Neutrophil (primary cell): ENCODE measurements around the gene GPM6B.
A peak's percentile ranks its signal among the peaks of the same experiment; 100 is the strongest.

Experiments used
- H3K27ac ChIP-seq: fragments of 200-600 bp; sonication (generic); 2 replicates; pipeline ENCODE4 v1.5.1; 2016; ENCODE audit warnings: mild to moderate bottlenecking, moderate library complexity
- H3K27me3 ChIP-seq: fragments of 200-600 bp; sonication (generic); 2 replicates; pipeline ENCODE4 v1.6.0; 2016; ENCODE audit warnings: mild to moderate bottlenecking
- H3K36me3 ChIP-seq: fragments of 200-600 bp; sonication (generic); 2 replicates; pipeline ENCODE4 v1.5.1; 2017
- H3K4me1 ChIP-seq, 2 experiments: fragments of 200-600 bp in 1 of 2; sonication (generic) in 1 of 2; 1 replicate in 1 of 2; 2 replicates in 1 of 2; pipeline versions ENCODE4 v1.5.1 to v1.6.1; 2013 to 2016; ENCODE audit warnings: low read depth in 1 of 2, low read length in 1 of 2, mild to moderate bottlenecking in 1 of 2, moderate library complexity in 1 of 2; ENCODE audit not compliant: control insufficient read depth in 1 of 2, insufficient read depth in 1 of 2
- H3K4me3 ChIP-seq, 2 experiments: fragments of 200-600 bp in 1 of 2; sonication (generic) in 1 of 2; 1 replicate in 1 of 2; 2 replicates in 1 of 2; pipeline ENCODE4 v1.5.1; 2013 to 2016; ENCODE audit warnings: low read depth in 1 of 2, low read length in 1 of 2, mild to moderate bottlenecking in 1 of 2, moderate library complexity in 1 of 2
- H3K9me3 ChIP-seq: fragments of 200-600 bp; sonication (generic); 2 replicates; pipeline ENCODE4 v1.5.1; 2016
- TF ChIP-seq, protein P1 (sequence below): fragments of 200-600 bp; sonication (generic); IDR thresholded peaks from 2 replicates; pipeline ENCODE4 v1.5.1; 2016; ENCODE audit warnings: antibody characterized with exemption

Gene GPM6B

DNA sequence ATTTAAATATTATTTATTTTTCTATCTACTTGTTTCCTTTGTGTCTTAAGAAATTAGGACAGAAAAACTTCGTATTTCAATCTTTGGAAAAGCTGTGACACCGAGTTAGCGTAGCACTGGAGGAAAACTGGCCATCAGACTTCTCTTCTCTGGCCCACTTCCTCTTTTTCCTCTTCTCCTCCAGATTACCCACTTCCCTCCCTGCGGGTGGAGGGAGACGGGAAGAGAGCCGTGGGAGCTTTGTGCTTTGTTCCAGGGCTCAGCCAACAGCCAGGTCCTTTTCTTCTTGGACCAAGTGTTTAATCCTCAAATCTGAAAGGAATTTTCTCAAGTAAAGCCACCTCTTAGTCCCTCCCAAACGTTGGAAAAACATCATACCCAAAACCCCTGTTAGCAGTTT, 52.6 kb downstream of the GPM6B start:
- Histone ChIP-seq H3K9me3 (no peaks in the 10 kb centered on the region), H3K27ac (peak overlapping the region; percentile 27), H3K36me3 (peaks cover 19% of the 10 kb centered on the region), H3K27me3 (no peaks in the 10 kb centered on the region), H3K4me3 (no peak overlapping the region), H3K4me1 (peaks cover 21 to 22% of the 10 kb centered on the region in 2 experiments)
- TF ChIP-seq, protein P1, sequence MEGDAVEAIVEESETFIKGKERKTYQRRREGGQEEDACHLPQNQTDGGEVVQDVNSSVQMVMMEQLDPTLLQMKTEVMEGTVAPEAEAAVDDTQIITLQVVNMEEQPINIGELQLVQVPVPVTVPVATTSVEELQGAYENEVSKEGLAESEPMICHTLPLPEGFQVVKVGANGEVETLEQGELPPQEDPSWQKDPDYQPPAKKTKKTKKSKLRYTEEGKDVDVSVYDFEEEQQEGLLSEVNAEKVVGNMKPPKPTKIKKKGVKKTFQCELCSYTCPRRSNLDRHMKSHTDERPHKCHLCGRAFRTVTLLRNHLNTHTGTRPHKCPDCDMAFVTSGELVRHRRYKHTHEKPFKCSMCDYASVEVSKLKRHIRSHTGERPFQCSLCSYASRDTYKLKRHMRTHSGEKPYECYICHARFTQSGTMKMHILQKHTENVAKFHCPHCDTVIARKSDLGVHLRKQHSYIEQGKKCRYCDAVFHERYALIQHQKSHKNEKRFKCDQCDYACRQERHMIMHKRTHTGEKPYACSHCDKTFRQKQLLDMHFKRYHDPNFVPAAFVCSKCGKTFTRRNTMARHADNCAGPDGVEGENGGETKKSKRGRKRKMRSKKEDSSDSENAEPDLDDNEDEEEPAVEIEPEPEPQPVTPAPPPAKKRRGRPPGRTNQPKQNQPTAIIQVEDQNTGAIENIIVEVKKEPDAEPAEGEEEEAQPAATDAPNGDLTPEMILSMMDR, result no peak

DNA sequence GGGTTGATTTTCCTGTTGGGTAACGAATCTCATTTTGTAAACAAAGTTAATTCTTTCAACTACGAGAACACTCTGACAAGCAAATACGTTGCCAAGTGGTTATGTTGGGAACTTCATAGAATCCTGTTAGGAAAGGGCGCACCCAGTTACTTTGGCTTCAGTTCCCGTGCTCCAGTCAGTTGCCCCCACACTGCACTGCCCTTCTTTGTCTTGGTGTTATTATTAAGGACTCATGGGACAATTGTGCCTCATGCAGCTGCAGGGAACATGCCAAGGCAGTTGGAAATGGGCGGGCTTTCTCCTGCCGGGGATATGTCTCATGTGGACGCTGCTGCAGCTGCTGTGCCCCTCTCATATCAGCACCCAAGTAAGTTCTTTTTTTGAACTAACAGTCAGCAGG, 53.4 kb downstream of the GPM6B start:
- Histone ChIP-seq H3K4me3 (no peak overlapping the region), H3K36me3 (peaks cover 13% of the 10 kb centered on the region), H3K27me3 (no peaks in the 10 kb centered on the region), H3K9me3 (no peaks in the 10 kb centered on the region), H3K4me1 (peaks cover 28 to 30% of the 10 kb centered on the region in 2 experiments), H3K27ac (no peak overlapping the region)
- TF ChIP-seq, protein P1, result no peak

DNA sequence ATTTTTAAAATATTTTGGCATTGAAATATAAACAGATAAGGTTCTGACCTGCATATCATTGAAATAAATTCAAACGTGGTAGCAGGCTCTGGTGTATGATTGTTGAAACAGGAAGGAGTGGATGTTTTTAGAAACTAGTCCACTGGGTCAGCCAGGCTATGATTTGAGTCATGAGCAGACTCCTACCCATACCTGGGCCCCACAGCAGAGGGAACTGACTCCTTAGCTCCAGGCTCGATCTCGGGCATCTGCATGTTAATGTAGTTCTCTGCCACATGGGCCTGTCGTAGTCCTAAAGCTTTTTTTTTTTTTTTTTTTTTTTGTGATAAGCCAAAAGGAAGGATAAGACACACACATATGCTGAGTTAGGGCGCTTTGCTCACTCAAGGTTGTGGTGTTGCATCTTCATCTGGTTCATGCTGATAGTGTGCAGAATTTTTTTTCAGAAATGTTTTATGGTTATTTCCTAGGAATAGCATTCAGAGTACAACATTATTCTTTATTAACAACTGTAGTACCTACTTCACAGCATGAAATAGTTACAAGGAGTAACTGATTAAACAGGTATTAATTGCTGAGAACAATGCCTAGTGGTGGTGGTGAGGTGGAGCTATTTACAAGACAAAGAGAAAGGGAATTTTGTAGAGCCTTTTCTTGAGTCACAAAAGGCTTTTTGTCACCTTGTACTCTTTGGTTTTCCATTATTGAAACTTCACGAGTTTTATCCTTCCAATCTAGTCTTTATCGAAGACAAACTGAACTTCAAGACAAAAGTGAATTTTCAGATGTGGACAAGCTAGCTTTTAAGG, 55.1 kb downstream of the GPM6B start:
- H3K27ac ChIP-seq, result no peak overlapping the region

DNA sequence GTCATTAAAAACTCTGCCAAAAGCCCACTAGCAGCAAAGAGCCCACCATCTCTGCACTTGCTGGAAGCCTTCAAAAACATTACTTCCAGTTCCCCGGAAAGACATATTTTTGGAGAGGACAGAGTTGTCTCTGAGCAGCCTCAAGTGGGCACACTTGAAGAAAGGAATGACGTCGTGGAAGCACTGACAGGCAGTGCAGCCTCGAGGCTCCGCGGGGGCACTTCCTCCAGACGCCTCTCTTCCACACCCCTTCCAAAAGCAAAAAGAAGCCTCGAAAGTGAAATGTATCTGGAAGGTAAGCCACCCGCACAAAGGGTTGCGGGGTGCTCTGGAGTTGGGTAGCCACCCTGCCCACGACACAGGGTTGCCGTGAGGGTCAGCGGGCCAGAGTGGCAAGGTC, 56.5 kb downstream of the GPM6B start:
- Histone ChIP-seq H3K27me3 (no peaks in the 10 kb centered on the region), H3K27ac (peak overlapping the region; percentile 79), H3K9me3 (no peaks in the 10 kb centered on the region), H3K4me3 (no peak overlapping the region), H3K4me1 (peaks cover 37 to 41% of the 10 kb centered on the region in 2 experiments), H3K36me3 (no peaks in the 10 kb centered on the region)
- TF ChIP-seq, protein P1, result no peak

More for the DNA sequence above, 55.1 kb downstream of the GPM6B start:
- H3K27me3 ChIP-seq, result no peaks in the 10 kb centered on the region
- H3K36me3 ChIP-seq, result peaks cover 2% of the 10 kb centered on the region
- H3K4me3 ChIP-seq, result no peak overlapping the region
- TF ChIP-seq, protein P1, result no peak
- peaks cover 28 to 31% of the 10 kb centered on the region in 2 experiments for H3K4me1 ChIP-seq
- H3K9me3 ChIP-seq, result no peaks in the 10 kb centered on the region

DNA sequence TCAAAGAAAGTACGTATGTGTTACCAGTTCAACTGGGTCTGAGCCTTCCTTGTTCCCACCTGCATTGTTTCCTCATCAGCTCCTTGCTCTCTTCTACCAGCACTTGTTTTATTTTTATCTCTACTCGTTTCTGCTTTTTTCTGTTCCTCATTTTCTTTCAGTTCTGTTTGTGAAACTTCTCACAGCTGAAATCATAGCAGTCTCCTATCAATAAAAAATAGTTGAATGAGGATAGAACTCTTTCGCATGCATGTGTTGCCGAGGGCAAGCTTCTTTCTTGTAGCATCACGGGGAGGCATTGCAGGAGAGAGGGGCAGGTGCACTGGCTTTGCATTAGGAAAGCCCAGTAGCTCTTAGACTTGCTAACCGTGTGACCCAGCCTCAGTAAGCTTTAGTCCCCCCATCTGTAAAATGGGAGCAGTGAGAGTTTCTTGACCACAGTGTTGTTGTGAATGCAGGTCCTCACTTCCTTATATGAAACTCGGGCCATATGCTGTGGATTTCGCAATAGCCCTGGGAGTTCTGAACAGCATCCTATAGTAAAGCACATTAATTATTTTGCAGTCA, 57.7 kb downstream of the GPM6B start:
- Histone ChIP-seq H3K9me3 (no peaks in the 10 kb centered on the region), H3K4me1 (peaks cover 39 to 42% of the 10 kb centered on the region in 2 experiments), H3K27ac (peak overlapping the region; percentile 79), H3K27me3 (no peaks in the 10 kb centered on the region), H3K36me3 (no peaks in the 10 kb centered on the region), H3K4me3 (peak overlapping the region in 1 of 2 experiments; percentile 13)
- TF ChIP-seq, protein P1, result no peak
